HUDEP-2 (cell line): Measurements from ENCODE around the gene RAD51C.
"Not testable (repeated sequence)": the region's sequence is repeated elsewhere in the genome, so short reads cannot be mapped to it uniquely, and the experiment has no call there.

Source experiments
- DNase-seq, 76 experiments: peaks; one replicate each; lab custom pipeline; 2025; ENCODE audit not compliant: unreplicated experiment in 76 of 76; lab: John Stamatoyannopoulos, UW

RAD51C gene

DNA sequence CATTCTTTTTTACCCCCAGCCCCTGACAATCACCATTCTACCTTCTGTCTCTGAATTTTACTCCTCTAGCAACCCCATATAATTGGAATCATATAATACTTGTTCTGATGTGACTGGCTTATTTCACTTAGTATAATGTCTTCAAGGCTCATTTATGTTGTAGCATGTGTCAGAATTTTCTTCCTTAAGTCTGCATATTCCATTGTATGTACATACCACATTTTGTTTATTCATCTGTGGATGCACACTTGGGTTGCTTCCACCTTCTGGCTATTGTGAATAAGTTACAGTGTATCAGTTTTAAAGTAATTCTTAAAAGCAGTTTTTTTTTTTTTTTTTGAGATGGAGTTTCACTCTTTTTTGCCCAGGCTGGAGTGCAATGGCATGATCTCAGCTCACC lies 38.5 kb downstream of the RAD51C start:
- no peak for DNase-seq

DNA sequence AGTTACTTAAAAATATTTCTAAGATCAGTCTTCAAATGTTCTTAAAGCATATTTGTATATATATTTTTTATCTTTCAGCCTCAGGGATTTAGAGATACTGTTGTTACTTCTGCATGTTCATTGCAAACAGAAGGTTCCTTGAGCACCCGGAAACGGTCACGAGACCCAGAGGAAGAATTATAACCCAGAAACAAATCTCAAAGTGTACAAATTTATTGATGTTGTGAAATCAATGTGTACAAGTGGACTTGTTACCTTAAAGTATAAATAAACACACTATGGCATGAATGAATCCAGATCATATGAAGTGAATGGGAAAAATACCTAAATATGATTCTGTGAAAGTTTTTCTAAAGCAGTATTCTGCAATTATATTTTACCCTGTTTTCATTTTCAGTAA lies 41.6 kb downstream of the RAD51C start:
- DNase-seq = no peak

DNA sequence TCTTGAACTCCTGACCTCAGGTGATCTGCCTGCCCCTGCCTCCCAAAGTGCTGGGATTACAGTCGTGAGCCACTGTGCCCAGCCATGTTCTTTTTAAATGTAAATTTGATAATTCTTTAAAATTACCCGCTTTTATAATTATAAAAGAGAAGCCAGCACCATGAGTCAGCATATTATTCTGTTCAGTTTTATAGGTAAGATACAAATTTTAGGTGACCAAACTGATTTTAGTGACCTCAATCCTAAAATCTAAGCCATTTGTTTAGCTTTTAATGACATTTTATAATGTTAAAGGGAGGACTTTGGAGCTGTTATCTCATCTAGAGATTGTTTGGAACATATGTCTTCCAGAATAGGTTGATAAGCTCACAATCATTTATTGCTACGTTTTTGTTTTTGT lies 42.4 kb downstream of the RAD51C start:
- no peak for DNase-seq

- no peak for DNase-seq
Observed at GRCh38 chr17:58741121-58741625, 48.8 kb downstream of the RAD51C start.

DNA sequence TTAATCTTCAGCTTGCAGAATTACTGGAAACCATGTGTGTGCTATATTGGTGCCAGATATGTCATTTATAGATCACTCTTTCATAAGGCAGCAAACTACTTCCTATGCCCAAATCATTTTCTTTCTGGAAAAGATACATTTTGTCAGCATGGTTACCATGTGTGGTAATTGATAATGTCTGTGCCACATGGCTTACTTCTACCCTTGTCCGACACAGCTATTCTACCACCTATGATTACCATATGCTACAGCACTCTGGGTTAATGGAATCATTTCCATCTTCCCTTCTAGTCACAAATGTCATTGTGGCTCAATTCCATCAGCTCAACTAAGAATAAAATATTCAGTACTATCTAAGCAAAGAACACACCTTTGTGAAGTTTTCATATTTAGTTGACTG lies 55.3 kb downstream of the RAD51C start:
- no peak for DNase-seq

DNA sequence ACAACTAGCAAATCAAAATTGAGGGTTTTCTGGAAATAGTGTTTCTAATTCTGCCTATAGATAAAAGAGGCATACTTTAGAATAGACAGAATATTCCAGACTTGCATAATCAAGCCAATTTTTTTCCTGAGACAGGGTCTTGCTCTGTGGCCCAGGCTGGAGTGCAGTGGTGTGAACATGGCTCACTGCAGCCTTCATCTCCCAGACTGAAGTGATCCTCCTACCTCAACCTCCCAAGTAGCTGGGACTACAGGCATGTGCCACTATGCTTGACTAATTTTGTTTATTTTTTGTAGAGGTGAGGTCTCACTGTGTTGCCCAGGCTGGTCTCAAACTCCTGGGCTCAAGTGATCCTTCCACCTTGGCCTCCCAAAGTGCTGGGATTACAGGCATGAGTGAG lies 57.2 kb downstream of the RAD51C start:
- not testable (repeated sequence) for DNase-seq

DNA sequence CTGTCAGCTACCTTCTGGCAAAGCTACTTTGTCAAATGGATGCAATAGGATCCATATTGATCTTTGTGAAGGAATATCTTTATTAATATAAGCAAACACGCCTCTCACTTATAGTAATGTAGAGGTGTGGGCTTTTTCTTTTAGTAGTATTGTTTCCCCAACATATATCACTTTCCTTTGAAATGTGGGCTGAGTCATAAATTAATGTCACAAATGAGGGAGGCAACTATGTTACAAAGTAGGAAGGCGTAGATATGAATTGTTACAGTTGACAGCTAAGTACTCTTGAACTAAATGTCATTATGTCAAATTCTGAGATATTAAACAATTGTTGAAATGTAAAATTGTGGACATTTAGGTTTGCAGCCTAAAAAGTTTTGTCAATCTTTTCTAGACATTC lies 60.6 kb downstream of the RAD51C start:
- DNase-seq = no peak

DNA sequence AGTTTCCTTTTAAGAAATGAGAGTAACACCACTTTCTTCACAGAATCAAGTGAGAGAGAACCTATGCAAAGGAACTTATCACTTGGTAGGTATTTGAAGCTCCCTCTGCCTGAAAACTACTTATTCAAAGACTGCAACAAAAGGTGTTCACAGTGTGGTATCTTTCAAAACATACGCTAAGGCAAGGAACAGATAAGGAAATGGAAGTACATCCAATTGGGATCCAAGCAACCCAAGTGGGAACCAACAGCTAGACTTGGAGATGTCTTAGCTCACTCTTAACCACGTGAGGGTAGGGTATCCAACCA lies 62.8 kb downstream of the RAD51C start:
- peak in 2 of 76 experiments; percentile 19 to 49 for DNase-seq

DNA sequence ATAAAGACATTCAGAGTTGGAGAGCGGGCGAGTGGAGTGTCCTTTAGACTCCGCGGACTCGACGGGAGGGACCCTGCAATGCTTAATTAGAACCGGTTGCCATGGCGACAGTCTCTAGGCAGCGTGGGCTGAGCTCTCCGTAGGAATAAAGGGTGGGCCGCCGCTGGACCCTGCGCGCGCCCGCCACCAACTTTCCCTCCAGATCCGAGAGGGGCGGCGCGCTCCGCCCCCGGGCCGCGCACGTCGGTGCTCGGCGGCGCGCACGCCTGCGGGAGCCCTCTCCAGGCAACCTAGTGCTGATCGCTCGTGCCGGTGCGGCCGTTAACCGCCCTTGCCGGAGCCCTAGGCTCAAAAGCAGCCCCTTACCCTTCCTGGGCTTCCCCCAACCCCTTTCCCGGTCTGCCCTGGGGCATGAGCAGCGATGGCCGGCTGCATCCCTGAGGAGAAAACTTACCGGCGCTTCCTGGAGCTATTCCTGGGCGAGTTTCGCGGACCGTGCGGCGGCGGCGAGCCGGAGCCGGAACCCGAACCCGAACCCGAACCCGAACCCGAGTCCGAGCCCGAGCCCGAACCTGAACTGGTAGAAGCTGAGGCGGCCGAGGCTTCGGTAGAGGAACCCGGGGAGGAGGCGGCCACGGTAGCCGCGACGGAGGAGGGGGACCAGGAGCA lies 63.3 kb downstream of the RAD51C start, which contains the start of gene PPM1E:
TSS of gene PPM1E (plus strand) at position 278 of the 669 bp plus-strand sequence.
- DNase-seq = peak in 67 of 76 experiments; percentile 4 to 78 (median 48)

DNA sequence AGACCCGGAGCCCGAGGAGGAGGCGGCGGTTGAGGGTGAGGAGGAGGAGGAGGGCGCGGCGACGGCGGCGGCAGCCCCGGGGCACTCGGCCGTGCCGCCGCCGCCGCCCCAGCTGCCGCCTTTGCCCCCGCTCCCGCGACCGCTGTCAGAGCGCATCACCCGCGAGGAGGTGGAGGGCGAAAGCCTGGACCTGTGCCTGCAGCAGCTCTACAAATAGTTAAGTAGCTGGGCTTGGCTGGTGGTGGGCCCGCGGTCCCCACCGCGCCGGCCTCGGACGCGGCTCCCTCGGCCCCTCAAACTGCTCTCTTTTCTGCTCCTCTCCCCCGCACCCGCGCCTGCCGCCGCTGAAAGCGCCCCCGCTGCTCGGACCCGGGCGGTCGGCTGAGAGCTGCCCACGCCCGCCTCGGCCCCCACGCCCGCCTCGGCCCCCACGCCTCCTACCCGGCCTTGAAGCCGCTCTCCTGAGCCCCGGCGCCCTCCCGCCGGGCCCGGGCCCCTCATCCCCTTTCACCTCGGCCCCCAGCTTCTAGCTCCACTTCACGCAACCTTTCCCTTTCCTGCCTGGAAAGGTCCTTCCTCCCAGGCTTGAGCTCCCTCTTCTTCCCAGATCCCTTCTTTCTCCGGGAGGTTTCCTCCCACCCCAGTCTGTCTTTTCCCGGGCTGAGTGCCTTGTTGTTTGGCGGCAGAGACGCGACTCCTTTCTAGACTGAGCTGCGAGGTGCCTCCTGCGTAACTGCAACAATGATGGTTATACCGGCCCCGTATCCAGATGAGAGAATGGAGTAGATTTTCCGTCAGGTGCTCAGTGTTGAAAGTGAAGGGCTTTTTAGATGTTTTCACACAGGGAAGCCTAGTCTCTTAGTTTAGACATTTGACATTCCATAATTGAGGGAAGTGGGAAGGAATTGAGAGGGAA lies 64.1 kb downstream of the RAD51C start:
- DNase-seq = peak in 16 of 76 experiments; percentile 1 to 33 (median 13)

- DNase-seq = no peak
Observed at GRCh38 chr17:58757162-58757613, 64.8 kb downstream of the RAD51C start.

DNA sequence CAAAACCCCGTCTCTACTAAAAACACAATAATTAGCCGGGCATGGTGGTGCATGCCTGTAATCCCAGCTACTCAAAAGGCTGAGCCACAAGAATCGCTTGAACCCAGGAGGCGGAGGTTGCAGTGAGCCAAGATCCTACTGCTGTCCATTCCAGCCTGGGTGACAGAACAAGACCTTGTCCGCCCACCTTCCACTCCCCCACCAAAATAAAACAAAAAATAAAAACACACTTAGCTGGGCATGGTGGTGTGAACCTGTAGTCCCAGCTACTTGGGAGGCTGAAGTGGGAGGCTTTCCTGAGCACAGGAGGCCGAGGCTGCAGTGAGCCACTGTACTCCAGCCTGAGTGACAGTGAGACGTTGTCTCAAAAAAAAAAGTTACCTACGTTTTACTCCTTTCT lies 66.5 kb downstream of the RAD51C start:
- DNase-seq = no peak

GRCh38 chr17:58759522-58759921 lies 67.1 kb downstream of the RAD51C start:
- DNase-seq = no peak

DNA sequence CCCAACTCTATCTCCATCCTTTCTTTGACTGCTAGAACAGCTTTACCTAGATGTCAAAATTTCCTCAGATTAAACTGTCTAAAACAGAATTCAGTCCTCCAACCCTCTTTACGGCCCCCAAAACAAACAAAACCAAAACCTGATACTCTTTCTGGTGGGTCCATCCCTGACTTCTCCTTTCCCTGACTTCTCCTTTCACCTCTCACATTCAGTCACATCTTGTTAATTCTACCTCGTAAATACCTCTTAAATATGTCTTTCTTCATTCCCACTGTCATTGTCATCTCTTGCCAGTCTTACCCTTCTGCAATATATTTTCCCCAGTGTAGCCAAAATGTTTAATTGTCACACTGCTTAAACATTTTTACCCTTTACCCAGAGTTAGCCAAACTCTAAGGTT lies 67.8 kb downstream of the RAD51C start:
- no peak for DNase-seq

DNA sequence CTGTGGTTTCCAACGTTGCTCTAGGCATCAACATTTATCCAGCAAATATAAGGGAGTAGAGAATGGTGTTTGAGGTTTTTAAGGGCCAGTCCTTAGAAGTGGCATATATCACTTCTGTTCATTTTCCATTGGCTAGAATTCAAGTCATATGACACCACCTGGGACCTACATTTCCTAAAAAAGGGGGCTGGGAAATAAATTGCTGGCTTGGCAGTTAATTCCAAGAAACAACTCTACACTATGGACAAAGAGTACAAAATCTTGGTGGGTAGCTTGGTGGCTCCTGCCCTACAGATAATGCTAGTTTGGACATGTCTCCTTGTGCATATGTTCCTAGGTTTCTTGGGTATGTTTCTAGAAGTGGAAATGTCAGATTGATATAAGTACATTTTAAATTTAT lies 70.9 kb downstream of the RAD51C start:
- no peak for DNase-seq

GRCh38 chr17:58764373-58764772 lies 72.0 kb downstream of the RAD51C start:
- no peak for DNase-seq

GRCh38 chr17:58778482-58778881 lies 86.1 kb downstream of the RAD51C start:
- DNase-seq = not testable (repeated sequence)

DNA sequence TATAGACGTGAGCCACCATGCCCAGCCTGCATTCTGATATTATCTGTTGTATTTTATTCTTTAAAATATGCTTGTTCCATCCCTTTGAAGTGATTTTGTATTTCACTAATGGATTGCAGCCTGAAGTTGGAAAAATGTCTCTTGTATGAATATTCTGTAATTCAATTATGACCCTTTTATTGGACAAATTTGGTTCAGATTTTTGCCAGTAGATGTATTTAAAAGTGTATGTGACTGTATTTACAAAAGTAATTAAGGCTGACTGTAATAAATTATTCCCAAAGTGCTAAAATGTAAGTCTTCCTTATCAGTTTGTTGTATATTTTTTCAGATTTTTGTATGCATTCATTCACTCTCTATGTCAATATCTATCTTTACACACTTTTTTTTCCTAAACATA lies 87.0 kb downstream of the RAD51C start:
- no peak for DNase-seq

DNA sequence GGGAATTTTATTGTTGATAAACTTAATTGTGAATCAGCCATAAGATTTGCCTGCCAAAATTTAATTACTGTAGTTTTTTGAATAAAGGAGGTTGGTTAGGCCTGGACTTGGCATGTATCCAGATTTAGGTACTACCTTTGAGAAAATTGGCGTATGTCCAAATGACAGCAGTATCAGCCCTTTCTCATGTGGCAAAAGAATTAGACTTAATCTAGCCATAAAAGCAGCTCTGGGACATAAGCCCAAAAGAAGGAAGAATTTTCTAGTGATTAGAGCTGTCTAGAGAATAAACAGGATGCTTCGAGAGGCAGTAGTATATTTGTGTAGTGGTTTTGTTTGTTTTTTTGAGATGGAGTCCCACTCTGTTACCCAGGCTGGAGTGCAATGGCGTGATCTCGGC lies 91.0 kb downstream of the RAD51C start:
- DNase-seq = peak in 27 of 76 experiments; percentile 2 to 54 (median 31)

DNA sequence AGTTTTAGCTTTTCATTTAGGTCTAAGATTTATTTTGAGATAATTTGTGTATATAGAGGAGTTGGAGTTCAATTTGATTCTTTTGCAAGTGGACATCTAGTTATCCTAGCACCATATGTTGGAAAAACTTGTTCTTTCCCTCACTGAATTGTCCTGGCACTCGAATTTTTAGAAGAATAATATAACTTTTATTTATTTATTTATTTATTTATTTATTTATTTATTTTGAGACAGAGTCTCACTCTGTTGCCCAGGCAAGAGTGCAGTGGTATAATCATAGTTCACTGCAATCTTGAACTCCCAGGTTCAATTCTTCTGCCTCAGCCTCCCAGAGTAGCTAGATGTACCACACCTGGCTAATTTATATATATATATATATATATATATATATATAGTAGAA lies 92.7 kb downstream of the RAD51C start:
- DNase-seq = no peak
